ENCODE measurements around the gene SLC24A4. TPM values are rescaled to one million over a fixed set of nuclear protein-coding genes. Genes with fewer than 3 reads are reported as not detected.

SLC24A4 gene
- total RNA-seq, 2 experiments from 2014 or later: not detected

GRCh38 chr14:92425101-92425500 lies 102.1 kb downstream of the SLC24A4 start:
- POLR2A ChIA-PET: no interaction called here

GRCh38 chr14:92426237-92426636 lies 103.3 kb downstream of the SLC24A4 start:
- CTCF ChIA-PET: no interaction called here

More at GRCh38 chr14:92425101-92425500, 102.1 kb downstream of the SLC24A4 start:
- Mint-ChIP-seq H3K4me3 (no peak overlapping the region), H3K36me3 (ENCODE audit: low read depth) (no peaks in the 10 kb centered on the region), H3K9me3 (no peaks in the 10 kb centered on the region), H3K27ac (no peak overlapping the region), H3K27me3 (no peaks in the 10 kb centered on the region), H3K4me1 (peaks cover 6% of the 10 kb centered on the region)
- CTCF ChIA-PET: no interaction called here
- DNase-seq: no peak

DNA sequence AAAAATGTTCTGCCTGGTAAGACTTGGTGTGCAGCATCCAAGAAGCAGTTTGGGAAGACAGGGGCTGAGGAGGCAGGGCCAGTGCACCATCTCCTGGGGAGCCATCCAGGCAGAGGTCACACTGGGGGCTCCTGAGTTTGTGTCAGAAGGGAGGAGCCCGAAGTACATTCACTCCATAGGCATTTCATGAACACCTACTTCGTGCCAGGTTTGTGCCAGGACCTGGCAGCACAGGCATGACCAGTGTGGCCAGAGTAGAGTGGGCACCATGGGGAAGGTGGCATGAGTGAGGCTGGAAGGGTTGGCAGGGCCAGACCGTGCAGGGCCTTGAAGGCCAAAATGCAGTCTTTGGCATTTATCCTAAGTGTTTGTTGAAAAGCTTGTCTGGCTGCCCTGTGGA lies 104.1 kb downstream of the SLC24A4 start:
- Mint-ChIP-seq H3K36me3 (ENCODE audit: low read depth) (no peaks in the 10 kb centered on the region), H3K4me1 (peaks cover 6% of the 10 kb centered on the region), H3K27ac (no peak overlapping the region), H3K4me3 (no peak overlapping the region), H3K27me3 (no peaks in the 10 kb centered on the region), H3K9me3 (no peaks in the 10 kb centered on the region)
- POLR2A ChIA-PET: interaction anchor here (0.6 kb wide), 1 partner anchor 63 kb away, joined by 5 read pairs; no protein-coding TSS in a partner anchor
- DNase-seq: no peak
- CTCF ChIA-PET: interaction anchor here (0.6 kb wide), 1 partner anchor 14 kb away, joined by 3 read pairs; no protein-coding TSS in a partner anchor

More at GRCh38 chr14:92426237-92426636, 103.3 kb downstream of the SLC24A4 start:
- Mint-ChIP-seq H3K36me3 (ENCODE audit: low read depth) (no peaks in the 10 kb centered on the region), H3K4me1 (peaks cover 6% of the 10 kb centered on the region), H3K27me3 (no peaks in the 10 kb centered on the region), H3K9me3 (no peaks in the 10 kb centered on the region), H3K4me3 (no peak overlapping the region), H3K27ac (no peak overlapping the region)
- POLR2A ChIA-PET: interaction anchor here (0.6 kb wide), 1 partner anchor 64 kb away, joined by 5 read pairs; no protein-coding TSS in a partner anchor
- no peak for DNase-seq

GRCh38 chr14:92430686-92431085 lies 107.7 kb downstream of the SLC24A4 start:
- CTCF ChIA-PET: interaction anchor here (0.5 kb wide), 1 partner anchor 15 kb away, joined by 4 read pairs; no protein-coding TSS in a partner anchor
- no peaks in the 10 kb centered on the region for H3K9me3 Mint-ChIP-seq
- POLR2A ChIA-PET: no interaction called here
- H3K36me3 Mint-ChIP-seq (ENCODE audit: low read depth): no peaks in the 10 kb centered on the region
- no peaks in the 10 kb centered on the region for H3K27me3 Mint-ChIP-seq
- H3K4me3 Mint-ChIP-seq: no peak overlapping the region
- H3K4me1 Mint-ChIP-seq: peaks cover 6% of the 10 kb centered on the region
- no peak for DNase-seq
- H3K27ac Mint-ChIP-seq: no peak overlapping the region

DNA sequence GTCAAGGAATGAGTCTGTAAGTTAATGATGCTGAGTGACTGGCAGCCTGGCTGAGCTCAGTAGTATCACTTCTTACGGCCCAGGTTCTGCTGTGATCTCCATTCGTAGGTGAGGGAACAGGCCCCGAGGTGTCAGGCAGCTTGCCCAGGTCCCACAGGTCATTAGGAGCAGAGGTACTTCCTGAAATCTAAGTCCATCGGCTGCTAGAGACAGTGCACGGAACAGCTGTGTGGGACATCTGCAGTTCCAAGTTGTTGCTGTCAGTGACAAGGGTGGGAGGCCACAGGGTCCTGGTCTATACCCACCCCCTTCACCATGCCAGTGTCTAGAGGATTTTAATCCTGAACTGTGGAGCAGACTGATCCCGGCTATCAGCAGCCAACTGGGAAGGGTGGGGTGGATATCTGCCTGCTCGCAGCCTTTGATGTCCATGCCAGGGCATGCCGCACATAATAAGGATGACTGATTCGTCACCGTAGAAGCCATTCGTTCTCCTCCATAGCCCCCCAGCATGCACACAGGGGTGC lies 108.3 kb downstream of the SLC24A4 start:
- no peak for DNase-seq
- ChIA-PET CTCF (no interaction called here), POLR2A (no interaction called here)
- H3K4me1 Mint-ChIP-seq: peaks cover 1% of the 10 kb centered on the region
- no peaks in the 10 kb centered on the region for H3K36me3 Mint-ChIP-seq (ENCODE audit: low read depth)
- no peaks in the 10 kb centered on the region for H3K9me3 Mint-ChIP-seq
- H3K4me3 Mint-ChIP-seq: no peak overlapping the region
- no peaks in the 10 kb centered on the region for H3K27me3 Mint-ChIP-seq
- H3K27ac Mint-ChIP-seq: no peak overlapping the region

DNA sequence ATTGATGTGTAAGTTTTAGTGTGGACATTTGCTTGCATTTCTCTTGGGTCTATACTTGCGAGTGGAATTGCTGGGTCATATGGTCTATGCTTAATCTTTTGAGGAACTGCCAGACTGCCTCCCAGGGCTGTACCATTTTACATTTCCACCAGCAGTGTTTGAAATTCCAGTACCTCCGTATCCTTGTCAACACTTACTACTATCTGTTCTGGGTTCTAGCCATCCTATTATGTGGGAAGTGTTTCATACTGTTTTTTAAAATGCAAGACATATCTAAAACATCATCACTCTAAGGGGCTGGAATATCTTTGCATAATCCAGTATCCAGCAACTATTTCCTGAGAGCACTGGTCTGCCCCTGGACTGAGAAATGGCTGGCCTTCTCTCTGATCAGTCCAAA lies 110.4 kb downstream of the SLC24A4 start:
- Mint-ChIP-seq H3K9me3 (no peaks in the 10 kb centered on the region), H3K4me1 (peaks cover 3% of the 10 kb centered on the region), H3K27me3 (peaks cover 8% of the 10 kb centered on the region), H3K27ac (no peak overlapping the region), H3K36me3 (ENCODE audit: low read depth) (no peaks in the 10 kb centered on the region), H3K4me3 (no peak overlapping the region)
- DNase-seq: no peak
- ChIA-PET CTCF (no interaction called here), POLR2A (no interaction called here)

DNA sequence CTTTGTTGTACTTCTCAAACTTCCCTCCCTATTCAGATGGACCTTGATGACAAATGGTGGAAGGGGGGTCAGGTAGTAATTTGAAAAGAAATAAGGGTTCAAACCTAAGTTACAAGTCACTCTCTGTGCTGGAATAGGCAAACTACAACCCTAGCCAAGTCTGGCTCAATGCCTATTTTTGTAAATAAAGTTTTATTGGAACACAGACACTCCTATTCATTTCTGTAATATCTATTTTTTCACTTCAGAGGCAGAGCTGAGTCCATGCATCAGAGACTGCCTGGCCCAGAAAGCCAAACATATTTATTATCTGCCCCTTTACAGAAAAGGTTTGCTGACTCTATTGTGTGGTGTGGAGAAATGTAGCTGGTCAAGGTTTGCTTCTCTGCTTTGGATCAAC lies 112.2 kb downstream of the SLC24A4 start:
- ChIA-PET CTCF (interaction anchor here (1.0 kb wide), 1 partner anchor 15 kb away, joined by 5 read pairs; no protein-coding TSS in a partner anchor), POLR2A (no interaction called here)
- no peaks in the 10 kb centered on the region for H3K36me3 Mint-ChIP-seq (ENCODE audit: low read depth)
- no peaks in the 10 kb centered on the region for H3K9me3 Mint-ChIP-seq
- no peak for DNase-seq
- peaks cover 8% of the 10 kb centered on the region for H3K27me3 Mint-ChIP-seq
- no peak overlapping the region for H3K4me3 Mint-ChIP-seq
- no peak overlapping the region for H3K27ac Mint-ChIP-seq
- peaks cover 3% of the 10 kb centered on the region for H3K4me1 Mint-ChIP-seq

DNA sequence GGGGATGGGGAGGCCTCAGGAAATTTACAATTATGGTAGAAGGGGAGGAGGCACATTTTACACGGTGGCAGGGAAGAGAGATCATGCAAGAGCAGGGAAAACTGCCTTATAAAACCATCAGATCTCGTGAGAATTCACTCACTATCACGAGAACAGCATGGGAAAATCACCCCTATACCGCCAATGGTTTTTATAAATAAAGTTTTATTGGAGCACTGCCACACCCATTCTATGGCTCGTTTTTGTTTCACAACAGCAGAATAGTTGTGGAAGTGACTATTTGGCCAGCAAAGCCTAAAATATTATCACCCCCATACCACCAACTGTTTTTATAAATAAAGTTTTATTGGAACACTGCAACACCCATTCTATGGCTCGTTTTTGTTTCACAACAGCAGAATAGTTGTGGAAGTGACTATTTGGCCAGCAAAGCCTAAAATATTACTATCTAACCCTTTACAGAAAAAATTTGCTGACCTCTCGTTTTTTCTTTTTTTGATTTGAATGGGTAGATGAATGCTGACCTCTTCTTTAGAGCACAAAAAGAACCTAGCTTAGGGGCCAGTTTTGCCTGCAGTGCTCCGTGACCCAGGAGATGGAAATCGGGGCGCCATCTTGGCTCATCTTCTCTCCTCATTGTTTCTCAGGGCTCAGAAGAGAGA lies 113.3 kb downstream of the SLC24A4 start:
- Mint-ChIP-seq H3K27me3 (peaks cover 10% of the 10 kb centered on the region), H3K4me3 (no peak overlapping the region), H3K36me3 (ENCODE audit: low read depth) (no peaks in the 10 kb centered on the region), H3K9me3 (no peaks in the 10 kb centered on the region), H3K4me1 (peaks cover 3% of the 10 kb centered on the region), H3K27ac (no peak overlapping the region)
- CTCF ChIA-PET: interaction anchor here (1.0 kb wide), 1 partner anchor 16 kb away, joined by 5 read pairs; no protein-coding TSS in a partner anchor
- no peak for DNase-seq
- POLR2A ChIA-PET: no interaction called here

- Mint-ChIP-seq H3K27me3 (peaks cover 10% of the 10 kb centered on the region), H3K4me3 (no peak overlapping the region), H3K4me1 (peaks cover 9% of the 10 kb centered on the region), H3K9me3 (no peaks in the 10 kb centered on the region), H3K27ac (no peak overlapping the region), H3K36me3 (ENCODE audit: low read depth) (no peaks in the 10 kb centered on the region)
- CTCF ChIA-PET: no interaction called here
- POLR2A ChIA-PET: no interaction called here
- no peak for DNase-seq
These were observed 114.3 kb downstream of the SLC24A4 start for GRCh38 chr14:92437309-92437708.

DNA sequence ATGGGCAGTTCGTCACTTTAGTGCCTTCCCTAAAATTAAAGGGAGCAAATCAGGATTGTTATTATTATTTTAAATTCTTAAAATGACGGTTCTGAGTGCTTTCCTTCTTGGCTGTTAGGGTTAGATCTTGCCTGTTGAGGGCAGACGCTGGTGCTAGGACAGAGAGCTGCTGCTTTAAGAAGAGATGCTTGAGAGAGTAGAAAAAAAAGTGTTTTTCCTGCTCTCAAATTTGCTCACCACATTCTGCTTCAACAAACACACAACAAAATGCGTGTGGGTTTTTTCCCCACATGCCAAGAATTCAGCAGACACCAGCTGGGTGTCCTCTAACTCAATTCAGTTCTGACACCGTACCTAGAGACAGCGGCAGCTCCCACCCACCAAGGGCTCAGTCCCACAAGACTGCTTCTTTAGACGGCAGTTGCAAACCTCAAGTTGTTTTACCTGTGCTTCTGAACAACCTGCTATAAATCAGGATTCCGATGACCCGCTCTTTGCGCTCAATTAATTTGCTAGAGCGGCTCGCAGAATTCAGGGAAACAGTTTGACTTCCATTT lies 114.8 kb downstream of the SLC24A4 start:
- POLR2A ChIA-PET: no interaction called here
- Mint-ChIP-seq H3K27ac (no peak overlapping the region), H3K9me3 (no peaks in the 10 kb centered on the region), H3K36me3 (ENCODE audit: low read depth) (no peaks in the 10 kb centered on the region), H3K27me3 (peaks cover 10% of the 10 kb centered on the region), H3K4me3 (no peak overlapping the region), H3K4me1 (peaks cover 9% of the 10 kb centered on the region)
- no peak for DNase-seq
- CTCF ChIA-PET: no interaction called here

DNA sequence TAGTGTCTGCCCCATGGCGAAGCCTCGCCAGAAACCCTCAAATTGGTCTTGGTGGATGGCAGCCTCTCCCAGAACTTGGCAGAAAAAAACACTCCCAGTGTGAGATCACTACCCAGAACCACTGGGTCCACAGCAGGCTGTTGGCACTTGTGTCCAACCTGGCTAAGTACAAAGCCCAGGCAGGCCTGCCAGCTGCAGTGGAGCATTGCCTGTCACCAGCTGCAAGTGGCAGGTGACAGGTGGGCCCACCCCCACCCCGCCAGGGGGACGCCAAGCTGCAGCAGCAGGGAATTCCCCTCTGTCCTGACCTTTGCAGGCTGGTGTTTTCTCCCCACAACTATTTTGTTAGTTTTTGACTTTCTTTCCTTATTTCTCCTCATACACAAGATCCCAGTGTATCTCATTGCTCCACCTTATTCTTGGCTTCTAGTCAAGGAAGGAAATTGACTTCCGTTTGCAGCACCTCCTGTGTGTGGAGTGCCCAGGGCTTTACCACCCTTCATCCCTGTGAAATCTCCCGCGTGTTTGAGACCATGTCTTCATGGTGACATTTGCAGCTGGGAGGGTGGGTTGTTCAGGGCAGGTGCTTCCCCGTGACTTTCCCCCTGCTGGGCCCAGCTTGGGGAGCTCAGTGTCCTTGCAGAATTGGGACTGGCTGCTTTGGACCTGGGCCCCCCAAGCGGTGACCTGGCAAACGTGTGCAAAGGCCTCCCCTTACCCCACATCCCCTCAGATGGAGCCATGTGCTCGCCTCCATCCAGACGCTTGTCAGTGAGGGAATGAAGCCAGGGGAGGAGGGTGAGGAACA lies 116.8 kb downstream of the SLC24A4 start:
- Mint-ChIP-seq H3K4me1 (peaks cover 9% of the 10 kb centered on the region), H3K4me3 (no peak overlapping the region), H3K36me3 (ENCODE audit: low read depth) (no peaks in the 10 kb centered on the region), H3K9me3 (no peaks in the 10 kb centered on the region), H3K27me3 (peaks cover 10% of the 10 kb centered on the region), H3K27ac (no peak overlapping the region)
- ChIA-PET CTCF (no interaction called here), POLR2A (no interaction called here)
- DNase-seq: no peak

DNA sequence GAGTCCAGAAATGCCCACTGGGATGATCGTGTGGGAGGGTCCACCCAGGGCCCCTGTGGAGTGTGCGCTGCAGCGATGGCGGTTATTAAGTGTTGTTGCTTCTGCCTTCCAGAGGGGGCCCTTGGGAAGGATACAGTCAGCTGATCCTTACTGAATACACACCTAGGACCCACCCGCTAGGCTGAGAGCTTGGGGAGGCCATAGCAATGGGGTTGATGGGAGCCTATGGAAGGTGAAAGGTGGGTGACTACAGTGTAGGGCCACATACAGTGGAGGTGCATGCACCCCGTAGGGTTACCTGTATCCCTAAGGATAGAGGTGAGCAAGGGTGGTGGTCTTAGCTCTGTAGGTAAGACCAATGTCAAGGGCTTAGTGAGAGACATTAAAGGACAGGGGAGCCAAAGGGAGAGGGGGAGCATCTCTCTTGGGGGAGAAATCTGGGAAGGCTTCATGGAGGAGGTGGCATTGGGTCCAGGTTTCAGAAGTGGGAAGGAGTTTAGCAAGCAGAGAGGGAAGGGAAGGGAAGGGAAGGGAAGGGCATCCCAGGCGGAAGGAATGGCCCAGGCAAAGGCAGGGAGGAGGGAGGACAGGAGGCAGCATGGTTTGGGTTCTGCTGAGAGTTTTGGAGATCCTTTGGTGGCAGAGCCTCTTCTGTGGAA lies 117.5 kb downstream of the SLC24A4 start:
- no peak overlapping the region for H3K4me3 Mint-ChIP-seq
- no peak overlapping the region for H3K27ac Mint-ChIP-seq
- no peaks in the 10 kb centered on the region for H3K9me3 Mint-ChIP-seq
- peaks cover 10% of the 10 kb centered on the region for H3K27me3 Mint-ChIP-seq
- DNase-seq: no peak
- no peaks in the 10 kb centered on the region for H3K36me3 Mint-ChIP-seq (ENCODE audit: low read depth)
- peaks cover 9% of the 10 kb centered on the region for H3K4me1 Mint-ChIP-seq
- POLR2A ChIA-PET: interaction anchor here (0.7 kb wide), 1 partner anchor 28 kb away, joined by 3 read pairs; no protein-coding TSS in a partner anchor
- CTCF ChIA-PET: interaction anchor here (1.5 kb wide), 1 partner anchor 11 kb away, joined by 3 read pairs; no protein-coding TSS in a partner anchor

Measured in activated CD4-positive, alpha-beta T cell treated with anti-CD3 and anti-CD28 coated beads, Interleukin-2, amount 10 ng/mL, durations not matched to agents 7 days and 5 days (primary cell).